HepG2 (cell line): Measurements from ENCODE around the gene ATP11A. TPM values are rescaled to one million over a fixed set of nuclear protein-coding genes. Genes with fewer than 3 reads are reported as not detected.
A peak's percentile ranks its signal among the peaks of the same experiment; 100 is the strongest.

Experiments
- FOXC1 ChIP-seq: sonication (generic); formaldehyde crosslinking; IDR thresholded peaks from 2 replicates; pipeline ENCODE4 v1.8.0; 2022; ENCODE audit warnings: mild to moderate bottlenecking, missing genetic modification reagents, borderline replicate concordance
- HMGXB4 ChIP-seq, 2 experiments: sonication (generic) in 1 of 2; formaldehyde crosslinking in 1 of 2; IDR thresholded peaks; 2 replicates each; pipeline versions ENCODE4 v1.4.0 to v1.6.1; 2018 to 2020; ENCODE audit warnings: missing genetic modification reagents in 2 of 2, borderline replicate concordance in 1 of 2, low read depth in 1 of 2, mild to moderate bottlenecking in 1 of 2, missing biosample characterization in 1 of 2
- HOXA5 ChIP-seq: sonication (generic); formaldehyde crosslinking; IDR thresholded peaks from 2 replicates; pipeline ENCODE4 v1.4.0; 2020; ENCODE audit warnings: missing genetic modification reagents
- IKZF1 ChIP-seq: fragments of 450-650 bp; IDR thresholded peaks from 2 replicates; pipeline ENCODE4 v1.7.1; 2016
- KLF15 ChIP-seq: sonication (generic); formaldehyde crosslinking; IDR thresholded peaks from 2 replicates; pipeline ENCODE4 v1.8.1; 2023; ENCODE audit warnings: borderline replicate concordance, mild to moderate bottlenecking, inconsistent platforms, missing genetic modification reagents, mixed read lengths
- RBFOX2 ChIP-seq: fragments of 200-400 bp; formaldehyde crosslinking; IDR thresholded peaks from 2 replicates; pipeline ENCODE4 v1.6.1; 2017; ENCODE audit warnings: low read depth, mild to moderate bottlenecking, low read length
- SKI ChIP-seq: fragments of 450-650 bp; IDR thresholded peaks from one replicate; pipeline ENCODE4 v1.6.1; 2018; ENCODE audit warnings: mild to moderate bottlenecking; ENCODE audit not compliant: partially characterized antibody
- SP4 ChIP-seq: sonication (generic); formaldehyde crosslinking; IDR thresholded peaks from 2 replicates; pipeline ENCODE4 v1.8.1; 2023; ENCODE audit warnings: mild to moderate bottlenecking, missing genetic modification reagents
- ZMYM3 ChIP-seq: sonication (generic); formaldehyde crosslinking; IDR thresholded peaks from 2 replicates; pipeline ENCODE4 v1.5.1; 2020; ENCODE audit warnings: mild to moderate bottlenecking, missing genetic modification reagents
- ZNF160 ChIP-seq: sonication (generic); formaldehyde crosslinking; IDR thresholded peaks from 2 replicates; pipeline ENCODE4 v1.8.0; 2022; ENCODE audit warnings: mild to moderate bottlenecking, inconsistent platforms, missing genetic modification reagents
- ZNF230 ChIP-seq: sonication (generic); formaldehyde crosslinking; IDR thresholded peaks from 2 replicates; pipeline ENCODE4 v1.4.0; 2020; ENCODE audit warnings: mild to moderate bottlenecking, missing genetic modification reagents
- ZNF543 ChIP-seq: sonication (generic); formaldehyde crosslinking; IDR thresholded peaks from 2 replicates; pipeline ENCODE4 v1.4.0; 2020; ENCODE audit warnings: mild to moderate bottlenecking, missing genetic modification reagents
- ZNF547 ChIP-seq: sonication (generic); formaldehyde crosslinking; IDR thresholded peaks from 2 replicates; pipeline ENCODE4 v1.5.1; 2020; ENCODE audit warnings: mild to moderate bottlenecking, missing genetic modification reagents
- ZNF609 ChIP-seq: sonication (generic); formaldehyde crosslinking; IDR thresholded peaks from 2 replicates; pipeline ENCODE4 v1.4.0; 2020; ENCODE audit warnings: mild to moderate bottlenecking, missing genetic modification reagents, borderline replicate concordance
- ZNF740 ChIP-seq: sonication (generic); formaldehyde crosslinking; IDR thresholded peaks from 2 replicates; pipeline ENCODE4 v1.4.0; 2020; ENCODE audit warnings: missing genetic modification reagents
- ZNF747 ChIP-seq: sonication (generic); formaldehyde crosslinking; IDR thresholded peaks from 2 replicates; pipeline ENCODE4 v1.8.1; 2023; ENCODE audit warnings: missing genetic modification reagents, mild to moderate bottlenecking, borderline replicate concordance
- ZSCAN5A ChIP-seq: sonication (generic); formaldehyde crosslinking; IDR thresholded peaks from 2 replicates; pipeline ENCODE4 v1.8.0; 2022; ENCODE audit warnings: mild to moderate bottlenecking, missing genetic modification reagents, borderline replicate concordance
- polyA plus RNA-seq, 8 experiments: library from polyadenylated mRNA; depleted of rRNA in 3 of 8; stranded (reverse) in 7 of 8; unstranded in 1 of 8; fragments of >200 nt; fragmentation: Illumina TruSeq in 4 of 8; extraction: Trizol in 4 of 8; gene quantifications; 2 replicates each; pipeline versions ENCODE4 v1.2.1 to v1.2.3, GENCODE V29; 2011 to 2016; ENCODE audit warnings: low read depth in 4 of 8, missing spikeins in 1 of 8, mixed read lengths in 1 of 8; ENCODE audit not compliant: insufficient read depth in 1 of 8
- total RNA-seq, 5 experiments: library from RNA; depleted of rRNA; stranded (reverse); fragments of >200 nt; fragmentation: Illumina TruSeq; extraction: Trizol; gene quantifications; 2 replicates each; pipeline ENCODE4 v1.2.3, GENCODE V29; 2016; ENCODE audit warnings: low read depth in 1 of 5

The ATP11A gene
- total and polyA plus RNA-seq, 2 of the 13 experiments (the other 11 are each of a cell fraction or from before 2014, with no cell fraction given): 18.4 to 20.1 TPM

GRCh38 chr13:112892426-112893206 lies 202.8 kb downstream of the ATP11A start (continued):
- TF ChIP-seq ZNF543 (no peak), HMGXB4 (CRISPR knock-in tag; IDR thresholded peaks at IDR 0.05; ENCODE audit: borderline replicate concordance in 1 of 2, low read depth in 1 of 2) (0 out of 4 replicates have a peak, but pooled peaks of 1 of the 2 experiments have one; percentile 59), KLF15 (CRISPR knock-in tag) (no peak), RBFOX2 (peak; percentile 46; the same call in 1 of the 2 replicates), ZSCAN5A (CRISPR knock-in tag) (no peak), ZNF747 (CRISPR knock-in tag) (no peak), SP4 (CRISPR knock-in tag) (peak; percentile 47; the same call in 1 of the 2 replicates), ZNF740 (CRISPR knock-in tag) (no peak), ZNF609 (CRISPR knock-in tag) (peak; percentile 68; the same call in 1 of the 2 replicates), FOXC1 (CRISPR knock-in tag) (no peak), ZMYM3 (CRISPR knock-in tag) (0 out of 2 replicates have a peak, but pooled peaks have one; percentile 45), ZNF160 (no peak), HOXA5 (CRISPR knock-in tag) (no peak), ZNF230 (CRISPR knock-in tag) (no peak), ZNF547 (no peak), IKZF1 (no peak), SKI (no peak)
